Stimulated activated naive CD8-positive, alpha-beta T cell treated with anti-CD3 and anti-CD28 coated beads, Interleukin-15, Interleukin-2, amounts not matched to agents 100 U/mL and 50 U/mL, for 24 hours (primary cell): ENCODE data around the gene SRBD1.

Experiments
- ATAC-seq: fragments of 150-1000 bp; cut with Tn5 transposase; one replicate; pipeline ENCODE4 v1.10.0; 2021
- DNase-seq: peaks from one replicate; pipeline ENCODE4 v3.0.0; 2021

Gene SRBD1

GRCh38 chr2:45631955-45632354 lies 20.9 kb upstream of the SRBD1 start:
- no peak for ATAC-seq
- no peak for DNase-seq

GRCh38 chr2:45631319-45631718 lies 20.3 kb upstream of the SRBD1 start:
- ATAC-seq (no peak), DNase-seq (no peak)

GRCh38 chr2:45629971-45630370 lies 18.9 kb upstream of the SRBD1 start:
- ATAC-seq (no peak), DNase-seq (no peak)

- no peak for ATAC-seq
- no peak for DNase-seq
Observed at GRCh38 chr2:45627911-45628310, 16.8 kb upstream of the SRBD1 start.

GRCh38 chr2:45626387-45627221 lies 15.5 kb upstream of the SRBD1 start:
- DNase-seq (no peak), ATAC-seq (no peak)

GRCh38 chr2:45625824-45626223 lies 14.8 kb upstream of the SRBD1 start:
- no peak for ATAC-seq
- no peak for DNase-seq

GRCh38 chr2:45623098-45623497 lies 12.0 kb upstream of the SRBD1 start:
- DNase-seq (no peak), ATAC-seq (no peak)

GRCh38 chr2:45622336-45623075 lies 11.4 kb upstream of the SRBD1 start:
- DNase-seq = no peak
- no peak for ATAC-seq

GRCh38 chr2:45617496-45617895 lies 6.4 kb upstream of the SRBD1 start:
- DNase-seq (no peak), ATAC-seq (no peak)

- no peak for DNase-seq
Observed at GRCh38 chr2:45616658-45617411, 5.8 kb upstream of the SRBD1 start.

GRCh38 chr2:45614871-45615415 lies 3.9 kb upstream of the SRBD1 start:
- no peak for ATAC-seq
- DNase-seq = no peak

More at GRCh38 chr2:45616658-45617411, 5.8 kb upstream of the SRBD1 start:
- ATAC-seq = no peak

GRCh38 chr2:45614330-45614729 lies 3.3 kb upstream of the SRBD1 start:
- ATAC-seq (no peak), DNase-seq (no peak)

- no peak for DNase-seq
- ATAC-seq = no peak
Observed at GRCh38 chr2:45612731-45613130, 1.7 kb upstream of the SRBD1 start.

GRCh38 chr2:45612285-45612684 lies 1.2 kb upstream of the SRBD1 start:
- ATAC-seq = no peak
- DNase-seq = no peak

- DNase-seq = peak; percentile 39
- ATAC-seq = peak; percentile 66
Observed at GRCh38 chr2:45610281-45611019, 617 bp downstream of the SRBD1 start.

- no peak for DNase-seq
Observed at GRCh38 chr2:45607701-45608100, 3.4 kb downstream of the SRBD1 start.

GRCh38 chr2:45606796-45607195 lies 4.3 kb downstream of the SRBD1 start:
- ATAC-seq = no peak
- DNase-seq = no peak

More at GRCh38 chr2:45607701-45608100, 3.4 kb downstream of the SRBD1 start:
- ATAC-seq = no peak

- ATAC-seq (no peak), DNase-seq (no peak)
Observed at GRCh38 chr2:45605116-45605515, 6.0 kb downstream of the SRBD1 start.

GRCh38 chr2:45602624-45603023 lies 8.4 kb downstream of the SRBD1 start:
- no peak for DNase-seq
- no peak for ATAC-seq

- no peak for DNase-seq
- ATAC-seq = no peak
Observed at GRCh38 chr2:45598545-45598944, 12.5 kb downstream of the SRBD1 start.

- no peak for DNase-seq
- ATAC-seq = no peak
Observed at GRCh38 chr2:45596761-45597160, 14.3 kb downstream of the SRBD1 start.
